ENCODE results near the gene MEIS2.

MEIS2 gene

GRCh38 chr15:37111427-37111717 is 11.0 kb upstream of the MEIS2 start:
- POLR2A ChIA-PET, result no interaction called here
- no peak for DNase-seq (ENCODE audit: extremely low spot score)
- TF ChIP-seq CTCF (IDR thresholded peaks at IDR 0.05; ENCODE audit: control extremely low read depth, extremely low read depth, low read depth, missing control alignments), result no peak

GRCh38 chr15:37109872-37110572 is 9.7 kb upstream of the MEIS2 start:
- ChIA-PET POLR2A (no interaction called here), CTCF (interaction anchor here (0.9 to 1.7 kb wide), 4 partner anchors 24 to 608 kb away, joined by 3 to 9 read pairs (median 5); no protein-coding TSS in a partner anchor)
- no peak for DNase-seq (ENCODE audit: extremely low spot score)
- TF ChIP-seq CTCF (IDR thresholded peaks at IDR 0.05; ENCODE audit: control extremely low read depth, extremely low read depth, low read depth, missing control alignments), result no peak

More at GRCh38 chr15:37111427-37111717, 11.0 kb upstream of the MEIS2 start:
- CTCF ChIA-PET, result interaction anchor here (1.6 kb wide), 1 partner anchor 228 kb away, joined by 13 read pairs; no protein-coding TSS in a partner anchor

- ChIA-PET POLR2A (no interaction called here), CTCF (interaction anchor here (0.9 to 1.7 kb wide), 5 partner anchors 25 to 607 kb away, joined by 3 to 9 read pairs (median 4); no protein-coding TSS in a partner anchor)
Observed at GRCh38 chr15:37109168-37109871, 9.0 kb upstream of the MEIS2 start.

GRCh38 chr15:37108381-37109167 is 8.2 kb upstream of the MEIS2 start:
- TF ChIP-seq CTCF (IDR thresholded peaks at IDR 0.05; ENCODE audit: control extremely low read depth, extremely low read depth, low read depth, missing control alignments), result no peak
- CTCF ChIA-PET, result interaction anchor here (1.3 to 1.7 kb wide), 4 partner anchors 26 to 227 kb away, joined by 3 to 9 read pairs (median 4); no protein-coding TSS in a partner anchor
- POLR2A ChIA-PET, result no interaction called here
- no peak for DNase-seq (ENCODE audit: extremely low spot score)

More at GRCh38 chr15:37109168-37109871, 9.0 kb upstream of the MEIS2 start:
- TF ChIP-seq CTCF (IDR thresholded peaks at IDR 0.05; ENCODE audit: control extremely low read depth, extremely low read depth, low read depth, missing control alignments), result no peak
- no peak for DNase-seq (ENCODE audit: extremely low spot score)

GRCh38 chr15:37107744-37108380 is 7.5 kb upstream of the MEIS2 start:
- DNase-seq (ENCODE audit: extremely low spot score), result no peak
- ChIA-PET CTCF (interaction anchor here (1.0 to 1.7 kb wide), 5 partner anchors 14 to 226 kb away, joined by 4 to 9 read pairs (median 4); no protein-coding TSS in a partner anchor), POLR2A (no interaction called here)
- no peak for TF ChIP-seq CTCF (IDR thresholded peaks at IDR 0.05; ENCODE audit: control extremely low read depth, extremely low read depth, low read depth, missing control alignments)

Data from GM10248 (cell line).